AG08396 (cell line): Measurements from ENCODE around the gene ATP8B3.
A peak's percentile ranks its signal among the peaks of the same experiment; 100 is the strongest.
"Not testable (repeated sequence)": the region's sequence is repeated elsewhere in the genome, so short reads cannot be mapped to it uniquely, and the experiment has no call there.

ENCODE experiments used
- DNase-seq: peaks from one replicate; pipeline ENCODE4 v3.0.0; 2012; ENCODE audit warnings: low spot score, mixed read lengths

The ATP8B3 gene

GRCh38 chr19:1770866-1771576, 41.1 kb downstream of the ATP8B3 start:
- no peak for DNase-seq

- DNase-seq = no peak
These were observed 42.5 kb downstream of the ATP8B3 start for GRCh38 chr19:1769645-1769985.

- DNase-seq = no peak
These were observed 43.0 kb downstream of the ATP8B3 start for GRCh38 chr19:1768918-1769644.

- no peak for DNase-seq
These were observed 43.8 kb downstream of the ATP8B3 start for GRCh38 chr19:1768248-1768647.

GRCh38 chr19:1767464-1767933, 44.6 kb downstream of the ATP8B3 start:
- DNase-seq = peak; percentile 89

GRCh38 chr19:1766800-1767352, 45.2 kb downstream of the ATP8B3 start:
- DNase-seq = no peak

- no peak for DNase-seq
These were observed 45.9 kb downstream of the ATP8B3 start for GRCh38 chr19:1765904-1766799.

- no peak for DNase-seq
These were observed 46.7 kb downstream of the ATP8B3 start for GRCh38 chr19:1765232-1765903.

GRCh38 chr19:1764729-1765128, 47.3 kb downstream of the ATP8B3 start:
- DNase-seq = no peak

GRCh38 chr19:1763648-1764639, 48.1 kb downstream of the ATP8B3 start:
- no peak for DNase-seq

- no peak for DNase-seq
These were observed 49.6 kb downstream of the ATP8B3 start for GRCh38 chr19:1762243-1763117.

- no peak for DNase-seq
These were observed 50.4 kb downstream of the ATP8B3 start for GRCh38 chr19:1761528-1762242.

- DNase-seq = not testable (repeated sequence)
These were observed 51.1 kb downstream of the ATP8B3 start for GRCh38 chr19:1760786-1761527.

- DNase-seq = no peak
These were observed 52.1 kb downstream of the ATP8B3 start for GRCh38 chr19:1760020-1760419.

- DNase-seq = no peak
These were observed 52.8 kb downstream of the ATP8B3 start for GRCh38 chr19:1758959-1759903.

- DNase-seq = no peak
These were observed 53.9 kb downstream of the ATP8B3 start for GRCh38 chr19:1758231-1758577.
